ENCODE results near the gene UTF1. TPM values are rescaled to one million over a fixed set of nuclear protein-coding genes. Genes with fewer than 3 reads are reported as not detected.

UTF1 gene
- polyA plus RNA-seq, 3 donors, result 0.14 to 0.48 (median 0.24) TPM

DNA sequence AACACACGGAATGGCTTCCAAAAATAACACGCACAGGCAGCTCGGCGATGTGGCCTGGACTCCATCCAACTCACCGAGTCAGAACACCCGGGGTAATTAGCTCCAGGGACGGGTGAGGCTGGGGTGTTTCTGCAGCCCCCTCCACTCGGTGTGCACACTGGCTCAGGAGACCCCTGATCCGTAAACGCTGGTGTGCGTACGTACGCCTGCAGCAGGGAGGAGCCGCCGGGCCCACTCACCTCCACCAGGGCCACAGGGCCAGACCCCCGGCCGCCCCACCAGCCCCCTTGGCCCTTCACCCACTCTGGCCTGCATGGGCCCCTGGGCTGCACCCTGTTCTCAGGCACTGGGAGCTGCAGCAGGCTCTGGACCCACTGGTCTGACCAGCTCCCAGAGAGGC lies 22.4 kb upstream of the UTF1 start:
- Mint-ChIP-seq H3K4me1 (no peaks in the 10 kb centered on the region), H3K36me3 (no peaks in the 10 kb centered on the region), H3K27me3 (ENCODE audit: low read depth in 3 of 3) (peaks cover 0 to 3% (median 2%) of the 10 kb centered on the region in 3 donors), H3K9me3 (no peaks in the 10 kb centered on the region), H3K4me3 (no peak overlapping the region), H3K27ac (no peak overlapping the region)
- Histone ChIP-seq H3K9me3 (replicated peaks in 1 of 2; ENCODE audit: control insufficient read depth in 1 of 2, insufficient read depth in 1 of 2, low read length in 2 of 2) (no peaks in the 10 kb centered on the region), H4K20me1 (ENCODE audit: insufficient read depth, low read length) (no peaks in the 10 kb centered on the region), H2AFZ (ENCODE audit: insufficient read depth, low read depth, low read length, poor library complexity, severe bottlenecking) (no peak overlapping the region), H3K4me1 (ENCODE audit: control insufficient read depth in 1 of 2, insufficient read depth in 2 of 2, low read length in 2 of 2) (no peaks in the 10 kb centered on the region), H3K9ac (ENCODE audit: insufficient read depth, low read length, poor library complexity, severe bottlenecking) (no peak overlapping the region), H3K79me2 (ENCODE audit: insufficient read depth, low read length) (no peaks in the 10 kb centered on the region), H3K27ac (ENCODE audit: low read depth in 1 of 2, low read length in 2 of 2) (no peak overlapping the region), H3K27me3 (ENCODE audit: control insufficient read depth in 2 of 2, insufficient read depth in 2 of 2, low read length in 2 of 2) (no peaks in the 10 kb centered on the region), H3K4me3 (replicated peaks in 1 of 3; ENCODE audit: low read depth in 2 of 3, low read length in 3 of 3) (no peak overlapping the region), H3K36me3 (replicated peaks in 1 of 2; ENCODE audit: control insufficient read depth in 1 of 2, insufficient read depth in 2 of 2, low read length in 2 of 2) (no peaks in the 10 kb centered on the region), H3K4me2 (replicated peaks; ENCODE audit: extremely low read depth, low read length, poor library complexity, severe bottlenecking) (no peak overlapping the region)
- TF ChIP-seq, protein P1, sequence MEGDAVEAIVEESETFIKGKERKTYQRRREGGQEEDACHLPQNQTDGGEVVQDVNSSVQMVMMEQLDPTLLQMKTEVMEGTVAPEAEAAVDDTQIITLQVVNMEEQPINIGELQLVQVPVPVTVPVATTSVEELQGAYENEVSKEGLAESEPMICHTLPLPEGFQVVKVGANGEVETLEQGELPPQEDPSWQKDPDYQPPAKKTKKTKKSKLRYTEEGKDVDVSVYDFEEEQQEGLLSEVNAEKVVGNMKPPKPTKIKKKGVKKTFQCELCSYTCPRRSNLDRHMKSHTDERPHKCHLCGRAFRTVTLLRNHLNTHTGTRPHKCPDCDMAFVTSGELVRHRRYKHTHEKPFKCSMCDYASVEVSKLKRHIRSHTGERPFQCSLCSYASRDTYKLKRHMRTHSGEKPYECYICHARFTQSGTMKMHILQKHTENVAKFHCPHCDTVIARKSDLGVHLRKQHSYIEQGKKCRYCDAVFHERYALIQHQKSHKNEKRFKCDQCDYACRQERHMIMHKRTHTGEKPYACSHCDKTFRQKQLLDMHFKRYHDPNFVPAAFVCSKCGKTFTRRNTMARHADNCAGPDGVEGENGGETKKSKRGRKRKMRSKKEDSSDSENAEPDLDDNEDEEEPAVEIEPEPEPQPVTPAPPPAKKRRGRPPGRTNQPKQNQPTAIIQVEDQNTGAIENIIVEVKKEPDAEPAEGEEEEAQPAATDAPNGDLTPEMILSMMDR (IDR thresholded peaks at IDR 0.05), result no peak
- intact Hi-C loops (cut with micrococcal nuclease), result no loop called here
- no peak for DNase-seq
- WGBS (ENCODE audit: insufficient coverage), result 89% methylated on average over 17 of the region's 17 CpGs

- H3K36me3 Mint-ChIP-seq, result no peaks in the 10 kb centered on the region
- Histone ChIP-seq H3K27ac (ENCODE audit: low read depth in 1 of 2, low read length in 2 of 2) (no peak overlapping the region), H3K4me3 (replicated peaks in 1 of 3; ENCODE audit: low read depth in 2 of 3, low read length in 3 of 3) (no peak overlapping the region), H3K27me3 (ENCODE audit: control insufficient read depth in 2 of 2, insufficient read depth in 2 of 2, low read length in 2 of 2) (no peaks in the 10 kb centered on the region), H2AFZ (ENCODE audit: insufficient read depth, low read depth, low read length, poor library complexity, severe bottlenecking) (no peak overlapping the region), H3K9ac (ENCODE audit: insufficient read depth, low read length, poor library complexity, severe bottlenecking) (no peak overlapping the region), H3K36me3 (replicated peaks in 1 of 2; ENCODE audit: control insufficient read depth in 1 of 2, insufficient read depth in 2 of 2, low read length in 2 of 2) (no peaks in the 10 kb centered on the region), H3K9me3 (replicated peaks in 1 of 2; ENCODE audit: control insufficient read depth in 1 of 2, insufficient read depth in 1 of 2, low read length in 2 of 2) (no peaks in the 10 kb centered on the region), H3K4me1 (ENCODE audit: control insufficient read depth in 1 of 2, insufficient read depth in 2 of 2, low read length in 2 of 2) (no peaks in the 10 kb centered on the region), H3K79me2 (ENCODE audit: insufficient read depth, low read length) (no peaks in the 10 kb centered on the region), H4K20me1 (ENCODE audit: insufficient read depth, low read length) (no peaks in the 10 kb centered on the region), H3K4me2 (replicated peaks; ENCODE audit: extremely low read depth, low read length, poor library complexity, severe bottlenecking) (no peak overlapping the region)
- intact Hi-C loops (cut with micrococcal nuclease), result no loop called here
- H3K27me3 Mint-ChIP-seq (ENCODE audit: low read depth in 3 of 3), result peaks cover 0 to 3% (median 2%) of the 10 kb centered on the region in 3 donors
- no peak overlapping the region for H3K4me3 Mint-ChIP-seq
- no peak for DNase-seq
- 98% methylated on average over 13 of the region's 18 CpGs for WGBS (ENCODE audit: insufficient coverage)
- H3K27ac Mint-ChIP-seq, result no peak overlapping the region
- TF ChIP-seq, protein P1 (IDR thresholded peaks at IDR 0.05), result no peak
- no peaks in the 10 kb centered on the region for H3K9me3 Mint-ChIP-seq
- H3K4me1 Mint-ChIP-seq, result no peaks in the 10 kb centered on the region
Observed at GRCh38 chr10:133208466-133208865, 21.6 kb upstream of the UTF1 start.

Data from CD14-positive monocyte (primary cell).